H7 (cell line): ENCODE data around the gene SWI5. TPM values are rescaled to one million over a fixed set of nuclear protein-coding genes. Genes with fewer than 3 reads are reported as not detected.

Experiments used
- DNase-seq: peaks from one replicate; pipeline ENCODE4 v3.0.0; 2012
- H3K27me3 ChIP-seq: 2 replicates; pipeline ENCODE4 v1.6.0; 2011; ENCODE audit warnings: mild to moderate bottlenecking, low read length; ENCODE audit not compliant: control insufficient read depth, insufficient read depth
- H3K36me3 ChIP-seq: replicated peaks from 2 replicates; pipeline ENCODE4 v1.5.1; 2011; ENCODE audit warnings: low read length; ENCODE audit not compliant: control insufficient read depth, insufficient read depth
- H3K4me3 ChIP-seq: 2 replicates; pipeline ENCODE4 v1.5.1; 2011; ENCODE audit warnings: low read depth, mild to moderate bottlenecking, control low read depth, low read length, moderate library complexity; ENCODE audit not compliant: insufficient read depth
- total RNA-seq: library from RNA; depleted of rRNA; stranded (reverse); fragments of >200 nt; shearing (Covaris generic); gene quantifications from 2 replicates; pipeline ENCODE4 v1.2.3, GENCODE V29; 2014

Gene SWI5
- total RNA-seq, 1 experiment from 2014 or later: 53.3 TPM

- H3K27me3 ChIP-seq: no peaks in the 10 kb centered on the region
Measured at GRCh38 chr9:128280084-128280622, 4.1 kb downstream of the SWI5 start.

GRCh38 chr9:128282500-128282899 lies 6.4 kb downstream of the SWI5 start:
- H3K4me3 ChIP-seq: no peak overlapping the region

More at GRCh38 chr9:128280084-128280622, 4.1 kb downstream of the SWI5 start:
- Histone ChIP-seq H3K4me3 (no peak overlapping the region), H3K36me3 (peaks cover 4% of the 10 kb centered on the region)
- DNase-seq: no peak

GRCh38 chr9:128285033-128285784 lies 9.1 kb downstream of the SWI5 start:
- no peak for DNase-seq

More at GRCh38 chr9:128282500-128282899, 6.4 kb downstream of the SWI5 start:
- DNase-seq: no peak
- no peaks in the 10 kb centered on the region for H3K27me3 ChIP-seq
- H3K36me3 ChIP-seq: peaks cover 11% of the 10 kb centered on the region

GRCh38 chr9:128286440-128286839 lies 10.4 kb downstream of the SWI5 start:
- H3K4me3 ChIP-seq: no peak overlapping the region
- H3K27me3 ChIP-seq: no peaks in the 10 kb centered on the region
- H3K36me3 ChIP-seq: peaks cover 13% of the 10 kb centered on the region
- DNase-seq: no peak

More at GRCh38 chr9:128285033-128285784, 9.1 kb downstream of the SWI5 start:
- Histone ChIP-seq H3K36me3 (peaks cover 14% of the 10 kb centered on the region), H3K27me3 (no peaks in the 10 kb centered on the region), H3K4me3 (no peak overlapping the region)

GRCh38 chr9:128288273-128289004 lies 12.4 kb downstream of the SWI5 start:
- Histone ChIP-seq H3K4me3 (no peak overlapping the region), H3K27me3 (no peaks in the 10 kb centered on the region), H3K36me3 (peaks cover 13% of the 10 kb centered on the region)
- DNase-seq: no peak

GRCh38 chr9:128292009-128292408 lies 15.9 kb downstream of the SWI5 start:
- H3K27me3 ChIP-seq: no peaks in the 10 kb centered on the region
- no peak overlapping the region for H3K4me3 ChIP-seq
- H3K36me3 ChIP-seq: peaks cover 5% of the 10 kb centered on the region
- DNase-seq: no peak

- Histone ChIP-seq H3K36me3 (peaks cover 4% of the 10 kb centered on the region), H3K4me3 (no peak overlapping the region), H3K27me3 (no peaks in the 10 kb centered on the region)
- DNase-seq: no peak
Measured at GRCh38 chr9:128293091-128293490, 17.0 kb downstream of the SWI5 start.

GRCh38 chr9:128294142-128294541 lies 18.1 kb downstream of the SWI5 start:
- no peak for DNase-seq
- no peak overlapping the region for H3K4me3 ChIP-seq

GRCh38 chr9:128296340-128297220 lies 20.5 kb downstream of the SWI5 start:
- no peaks in the 10 kb centered on the region for H3K27me3 ChIP-seq
- no peaks in the 10 kb centered on the region for H3K36me3 ChIP-seq
- no peak for DNase-seq
- no peak overlapping the region for H3K4me3 ChIP-seq

More at GRCh38 chr9:128294142-128294541, 18.1 kb downstream of the SWI5 start:
- no peaks in the 10 kb centered on the region for H3K27me3 ChIP-seq
- H3K36me3 ChIP-seq: no peaks in the 10 kb centered on the region

- DNase-seq: no peak
- Histone ChIP-seq H3K36me3 (no peaks in the 10 kb centered on the region), H3K27me3 (no peaks in the 10 kb centered on the region), H3K4me3 (no peak overlapping the region)
Measured at GRCh38 chr9:128297221-128297773, 21.2 kb downstream of the SWI5 start.

GRCh38 chr9:128298535-128299482 lies 22.7 kb downstream of the SWI5 start:
- H3K4me3 ChIP-seq: no peak overlapping the region
- no peaks in the 10 kb centered on the region for H3K36me3 ChIP-seq
- H3K27me3 ChIP-seq: no peaks in the 10 kb centered on the region
- DNase-seq: no peak

- DNase-seq: no peak
- Histone ChIP-seq H3K27me3 (no peaks in the 10 kb centered on the region), H3K36me3 (peaks cover 3% of the 10 kb centered on the region), H3K4me3 (no peak overlapping the region)
Measured at GRCh38 chr9:128304136-128304970, 28.3 kb downstream of the SWI5 start.
